Epithelial cell of prostate (primary cell): ENCODE data around the gene DIP2C.
A peak's percentile ranks its signal among the peaks of the same experiment; 100 is the strongest.
"Not testable (repeated sequence)": the region's sequence is repeated elsewhere in the genome, so short reads cannot be mapped to it uniquely, and the experiment has no call there.

ENCODE experiments used
- DNase-seq: peaks from one replicate; pipeline ENCODE4 v3.0.0-alpha.2; 2011; ENCODE audit warnings: low read depth, low spot score
- H3K27ac ChIP-seq: fragments of 450-650 bp; 2 replicates; pipeline ENCODE4 v1.5.1; 2017; ENCODE audit warnings: mild to moderate bottlenecking

Gene DIP2C

GRCh38 chr10:287814-288213 lies 401.7 kb downstream of the DIP2C start:
- H3K27ac ChIP-seq: no peak overlapping the region
- DNase-seq: no peak

- DNase-seq: no peak
- H3K27ac ChIP-seq: no peak overlapping the region
These were observed 402.3 kb downstream of the DIP2C start for GRCh38 chr10:287026-287709.

- no peak overlapping the region for H3K27ac ChIP-seq
- no peak for DNase-seq
These were observed 404.3 kb downstream of the DIP2C start for GRCh38 chr10:285216-285615.

GRCh38 chr10:283916-284356 lies 405.5 kb downstream of the DIP2C start:
- DNase-seq: no peak

GRCh38 chr10:283140-283479 lies 406.4 kb downstream of the DIP2C start:
- no peak overlapping the region for H3K27ac ChIP-seq
- no peak for DNase-seq

More at GRCh38 chr10:283916-284356, 405.5 kb downstream of the DIP2C start:
- no peak overlapping the region for H3K27ac ChIP-seq

GRCh38 chr10:282294-283139 lies 407.0 kb downstream of the DIP2C start:
- H3K27ac ChIP-seq: no peak overlapping the region
- DNase-seq: peak; percentile 22

GRCh38 chr10:279655-280054 lies 409.8 kb downstream of the DIP2C start:
- DNase-seq: no peak

GRCh38 chr10:279232-279631 lies 410.2 kb downstream of the DIP2C start:
- no peak overlapping the region for H3K27ac ChIP-seq
- DNase-seq: no peak

More at GRCh38 chr10:279655-280054, 409.8 kb downstream of the DIP2C start:
- H3K27ac ChIP-seq: no peak overlapping the region

- DNase-seq: no peak
- no peak overlapping the region for H3K27ac ChIP-seq
These were observed 410.8 kb downstream of the DIP2C start for GRCh38 chr10:278707-279106.

- DNase-seq: no peak
- no peak overlapping the region for H3K27ac ChIP-seq
These were observed 411.5 kb downstream of the DIP2C start for GRCh38 chr10:277963-278362.

- no peak for DNase-seq
These were observed 413.8 kb downstream of the DIP2C start for GRCh38 chr10:275680-276079.

GRCh38 chr10:274866-275265 lies 414.6 kb downstream of the DIP2C start:
- DNase-seq: no peak
- H3K27ac ChIP-seq: no peak overlapping the region

More at GRCh38 chr10:275680-276079, 413.8 kb downstream of the DIP2C start:
- H3K27ac ChIP-seq: no peak overlapping the region

- no peak overlapping the region for H3K27ac ChIP-seq
- no peak for DNase-seq
These were observed 416.4 kb downstream of the DIP2C start for GRCh38 chr10:273088-273487.

GRCh38 chr10:271722-272121 lies 417.7 kb downstream of the DIP2C start:
- DNase-seq: no peak
- no peak overlapping the region for H3K27ac ChIP-seq

- no peak overlapping the region for H3K27ac ChIP-seq
- no peak for DNase-seq
These were observed 418.3 kb downstream of the DIP2C start for GRCh38 chr10:271201-271600.

GRCh38 chr10:269440-270074 lies 419.9 kb downstream of the DIP2C start:
- DNase-seq: no peak
- H3K27ac ChIP-seq: no peak overlapping the region

- DNase-seq: no peak
- no peak overlapping the region for H3K27ac ChIP-seq
These were observed 421.8 kb downstream of the DIP2C start for GRCh38 chr10:267705-268104.

GRCh38 chr10:266974-267425 lies 422.5 kb downstream of the DIP2C start:
- no peak overlapping the region for H3K27ac ChIP-seq

GRCh38 chr10:265816-266588 lies 423.5 kb downstream of the DIP2C start:
- not testable (repeated sequence) for H3K27ac ChIP-seq, DNase-seq

More at GRCh38 chr10:266974-267425, 422.5 kb downstream of the DIP2C start:
- no peak for DNase-seq

- DNase-seq: not testable (repeated sequence)
- H3K27ac ChIP-seq: peak overlapping the region; percentile 20
These were observed 424.4 kb downstream of the DIP2C start for GRCh38 chr10:265074-265440.
